NCI-H748 (cell line): Measurements from ENCODE around the gene INTS11.

Experiments
- DNase-seq: peaks from one replicate; lab custom pipeline; 2025; ENCODE audit not compliant: unreplicated experiment; lab: John Stamatoyannopoulos, UW

INTS11 gene

DNA sequence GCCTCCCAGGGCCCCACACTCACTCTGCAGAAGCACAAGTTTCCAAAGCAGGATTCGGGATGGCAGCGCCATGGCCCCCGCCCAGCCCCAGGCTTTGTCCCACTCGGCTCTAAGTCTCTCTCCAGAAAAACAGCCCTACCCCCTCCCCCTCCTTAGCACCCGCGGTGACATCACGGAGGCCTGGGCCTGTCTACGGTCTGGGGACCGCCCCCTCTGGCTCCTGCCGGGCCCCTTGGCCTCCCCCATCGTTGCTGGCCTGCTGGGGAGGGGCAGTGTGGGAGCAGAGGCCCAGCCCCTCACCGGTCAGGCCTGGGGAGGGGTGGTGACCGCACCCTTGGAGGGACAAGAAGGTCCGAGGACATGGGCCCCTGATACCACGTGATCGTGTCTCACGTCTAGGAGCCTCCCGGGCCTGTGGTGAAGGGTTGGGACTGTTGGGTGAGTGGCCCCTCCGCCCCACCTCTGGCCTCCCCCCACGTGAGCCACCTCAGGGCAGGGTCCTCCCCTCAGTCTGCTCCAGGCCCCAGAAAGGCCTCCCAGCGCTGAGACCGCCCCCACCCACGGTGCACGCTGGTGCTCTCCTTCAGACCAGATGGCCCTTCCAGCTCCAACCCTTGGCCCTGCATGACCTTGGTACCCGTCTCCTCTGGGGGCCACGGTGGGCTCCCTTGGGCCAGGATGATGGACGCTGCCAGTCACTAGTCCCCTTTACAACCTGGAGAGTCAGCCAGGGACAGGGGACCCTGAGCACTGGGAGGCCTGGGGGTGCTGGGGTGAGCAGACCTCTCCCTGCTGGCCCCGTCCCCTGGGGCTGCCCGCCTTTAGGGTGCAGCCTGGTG is 34.2 kb upstream of the INTS11 start, which contains the start of gene MXRA8:
Gene MXRA8 (minus strand): TSS at position 123 of the 839 bp plus-strand sequence. CDS start 51 bp downstream, at position 72.
- DNase-seq: no peak

DNA sequence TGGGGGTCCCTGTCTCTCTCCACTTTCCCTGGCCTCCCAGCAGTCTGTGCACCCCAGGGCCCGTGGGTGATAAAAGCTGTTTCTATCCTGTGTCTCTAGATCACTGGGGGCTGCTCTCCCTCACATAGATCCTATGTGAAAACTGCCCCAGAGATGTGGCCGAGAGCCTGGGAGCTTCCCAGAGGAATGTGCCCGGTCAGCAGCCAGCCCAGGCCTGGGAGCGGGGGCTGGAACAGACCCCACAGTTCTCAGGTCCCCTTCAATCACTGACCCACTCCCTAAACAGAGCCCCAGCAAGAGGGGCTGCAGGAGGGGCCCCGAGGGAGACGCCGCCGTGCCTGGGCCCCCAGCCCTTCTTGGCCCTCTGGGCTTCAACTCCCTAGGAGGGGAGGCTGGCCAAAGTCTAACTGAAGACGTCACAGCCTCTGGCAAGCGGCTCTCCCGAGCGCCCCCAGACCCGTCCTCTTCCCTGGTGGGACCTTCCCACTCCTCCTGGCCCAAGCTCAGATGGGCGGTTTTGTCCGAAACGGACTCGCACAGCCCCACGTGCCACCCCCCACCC is 33.5 kb upstream of the INTS11 start:
- DNase-seq: no peak

DNA sequence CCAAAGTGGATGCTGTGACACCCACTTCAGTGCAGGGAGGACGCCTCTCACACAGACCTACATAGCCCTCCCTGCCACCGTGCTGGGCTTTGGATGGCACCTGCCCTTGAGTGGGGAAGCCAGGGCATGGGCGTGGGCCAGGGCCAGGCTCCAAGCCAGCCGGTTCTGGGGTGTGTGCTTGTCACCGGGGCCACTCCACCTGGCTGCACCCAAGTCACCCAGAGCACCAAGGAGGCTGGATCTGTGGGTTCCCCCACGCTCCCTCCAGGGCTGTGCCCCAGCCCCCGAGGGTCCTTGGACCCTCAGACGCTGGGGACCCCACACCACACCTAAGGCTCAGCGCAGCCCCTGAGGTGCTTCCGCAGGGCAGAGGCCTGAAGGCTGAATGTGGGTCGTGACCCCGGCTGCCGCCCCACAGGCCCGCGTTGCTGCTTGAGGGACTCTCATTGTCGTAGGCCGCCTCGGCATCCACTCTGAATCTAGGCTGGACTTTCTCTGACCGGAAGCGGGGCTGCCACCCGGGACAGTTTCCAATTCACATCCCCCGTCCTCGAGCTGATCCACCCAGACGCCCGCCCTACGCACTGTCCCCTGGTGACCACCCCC is 32.4 kb upstream of the INTS11 start:
- no peak for DNase-seq

DNA sequence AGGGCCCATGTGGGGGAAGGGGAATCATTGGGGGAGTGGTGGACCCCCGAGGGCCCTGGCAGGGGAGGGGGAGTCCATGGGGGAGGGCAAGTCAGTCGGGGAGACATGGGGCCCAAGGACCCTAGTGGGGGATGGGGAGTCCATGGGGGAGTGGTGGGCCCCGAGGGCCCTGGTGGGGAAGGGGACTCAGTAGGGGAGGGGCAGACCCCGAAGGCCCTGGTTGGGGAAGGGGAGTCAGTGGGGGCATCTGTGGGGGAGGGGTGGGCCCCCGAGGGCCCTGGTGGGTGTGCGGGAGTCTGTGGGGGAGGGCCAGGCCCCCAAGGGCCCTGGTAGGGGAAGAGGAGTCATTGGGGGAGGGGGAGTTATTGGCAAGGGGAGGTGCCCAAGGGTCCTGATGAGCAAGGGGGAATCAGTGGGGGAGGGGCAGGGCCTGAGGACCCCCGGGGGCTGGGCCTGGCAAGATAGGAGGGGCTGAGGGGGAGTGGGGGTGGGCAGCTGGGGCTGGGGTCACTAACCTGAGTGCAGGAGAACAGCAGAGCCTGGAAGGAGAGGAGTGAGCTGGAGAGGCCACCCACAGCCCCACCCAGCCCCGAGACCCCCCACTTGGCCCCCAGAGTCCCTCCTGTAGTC is 31.8 kb upstream of the INTS11 start:
- DNase-seq: no peak

DNA sequence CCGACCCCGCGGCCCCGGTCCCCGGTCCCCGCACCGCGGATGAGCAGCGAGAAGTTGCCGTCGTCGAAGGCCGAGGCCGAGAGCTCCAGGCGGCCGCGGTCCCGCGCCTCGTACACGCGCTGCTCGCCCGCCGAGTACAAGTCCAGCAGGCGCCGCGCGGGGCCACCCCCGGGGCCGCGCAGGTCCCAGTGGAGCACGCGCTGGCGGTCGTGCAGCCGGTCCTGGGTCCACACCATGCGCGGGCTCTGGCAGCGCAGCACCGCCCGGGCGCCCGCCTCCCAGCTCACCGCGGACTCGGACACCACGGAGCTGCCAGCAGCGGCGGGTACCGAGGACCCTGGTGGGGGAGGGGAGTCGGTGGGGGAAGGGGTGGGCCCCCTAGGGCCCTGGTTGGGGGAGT is 31.0 kb upstream of the INTS11 start:
- DNase-seq: peak; percentile 56

DNA sequence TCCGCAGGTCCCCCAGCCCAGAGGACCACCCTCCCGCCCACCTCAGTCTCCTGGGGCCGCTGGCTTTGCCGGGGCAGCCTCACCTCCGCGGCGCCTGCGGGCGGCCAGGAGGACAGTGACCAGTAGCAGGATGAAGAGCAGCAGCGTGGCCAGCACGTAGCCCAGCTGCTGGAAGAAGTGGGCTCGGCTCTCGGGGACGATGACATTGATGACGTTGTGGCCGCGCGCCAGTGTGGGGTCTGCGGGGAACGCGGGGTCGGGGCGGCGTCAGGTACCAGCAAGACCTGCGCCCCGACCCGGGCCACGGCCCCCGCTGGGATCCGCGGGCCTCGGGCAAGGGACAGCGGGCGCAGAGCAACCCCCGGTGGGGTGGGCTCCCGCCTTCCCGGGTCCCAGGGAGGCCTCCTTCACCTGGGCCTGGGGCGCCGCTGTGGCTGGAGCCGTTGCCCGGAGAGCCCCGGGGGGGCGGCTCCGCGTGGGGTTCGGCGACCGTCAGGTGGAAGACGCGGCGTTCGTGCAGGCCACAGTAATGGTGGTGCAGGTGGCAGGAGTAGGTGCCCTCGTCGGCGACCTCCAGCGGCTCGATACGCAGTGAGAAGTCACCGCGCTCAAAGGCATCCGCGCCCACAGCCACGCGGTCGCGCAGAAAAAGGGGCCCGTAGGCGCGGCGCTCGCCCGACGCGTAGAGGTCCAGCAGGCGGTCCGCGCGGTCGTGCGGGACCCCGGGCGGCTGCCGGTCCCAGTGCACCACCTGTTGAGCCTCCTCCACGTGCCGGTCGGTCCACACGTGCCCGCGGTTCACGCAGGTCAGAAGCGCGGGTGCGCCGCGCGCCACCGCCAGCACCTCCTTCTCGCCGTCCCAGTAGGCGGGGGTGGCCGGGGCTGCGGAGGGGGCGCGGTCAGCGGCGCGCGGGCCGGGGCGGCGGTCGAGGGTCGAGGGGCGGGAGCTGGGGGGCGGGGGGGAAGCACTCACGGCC is 30.1 kb upstream of the INTS11 start:
- DNase-seq: peak; percentile 12

DNA sequence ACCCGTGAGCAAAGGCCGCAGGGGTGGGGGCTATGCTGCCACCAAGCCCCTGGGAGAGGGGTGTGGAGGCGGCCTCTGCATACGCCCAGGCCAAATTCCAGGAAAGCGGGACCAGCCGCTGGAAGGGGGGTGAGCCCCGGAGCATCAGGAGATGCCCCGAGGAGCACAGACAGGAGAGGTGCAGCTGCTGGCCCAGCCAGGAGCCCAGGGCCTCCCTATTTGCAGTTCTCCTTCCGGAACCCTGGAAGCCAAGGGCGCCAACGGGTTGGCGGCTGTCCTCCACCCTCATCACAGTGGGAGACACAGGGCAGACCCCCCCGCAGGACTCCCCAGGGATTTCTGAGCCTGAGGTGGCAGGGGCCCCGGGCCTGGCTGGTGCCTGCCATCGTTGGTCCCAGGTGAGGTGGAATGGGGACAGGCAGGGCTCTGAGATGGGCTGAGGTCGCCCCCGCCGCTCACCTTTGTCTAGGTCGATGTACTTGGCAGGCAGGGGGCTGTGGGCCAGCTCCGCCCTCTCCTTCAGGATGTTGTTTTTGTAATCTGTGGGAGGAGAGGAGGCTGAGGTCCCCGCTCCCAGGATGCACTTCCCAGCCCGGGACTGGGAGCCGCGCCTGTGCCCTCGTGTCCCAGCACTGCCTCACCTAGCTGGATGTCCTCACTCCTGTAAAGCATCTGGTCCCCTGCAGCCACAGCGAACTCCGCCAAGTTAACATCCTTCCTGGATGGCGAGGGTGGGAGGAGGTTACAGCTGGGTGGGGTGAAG is 29.1 kb upstream of the INTS11 start:
- DNase-seq: no peak

DNA sequence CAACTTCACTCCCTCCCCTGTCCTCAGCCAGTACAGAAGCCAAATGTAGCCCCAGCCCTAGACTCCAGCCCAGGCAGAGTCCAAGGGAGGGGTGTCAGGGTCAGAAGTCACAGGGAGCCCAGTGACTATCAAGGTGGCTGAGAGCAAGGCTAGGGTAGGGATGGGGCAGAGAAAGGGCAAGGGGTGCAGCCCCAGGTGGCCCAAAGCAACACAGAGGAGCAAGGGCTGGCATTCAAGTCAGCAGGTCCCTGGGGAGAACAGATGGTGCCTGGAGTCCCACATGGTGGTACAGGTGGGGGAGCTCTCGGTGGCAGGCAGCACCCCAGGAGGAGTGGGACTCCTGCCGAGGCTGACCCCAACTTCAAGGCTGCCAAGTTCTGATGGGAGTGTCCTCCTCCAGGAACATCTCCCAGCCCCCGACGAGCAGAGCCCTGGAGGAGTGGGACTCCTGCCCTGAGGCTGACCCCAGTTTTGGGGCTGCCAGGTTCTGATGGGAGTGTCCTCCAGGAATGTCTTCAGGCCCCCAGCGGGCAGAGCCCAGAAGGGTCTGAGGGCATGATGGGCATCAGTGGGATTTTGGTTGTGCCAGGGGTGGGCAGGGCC is 28.4 kb upstream of the INTS11 start:
- DNase-seq: no peak

DNA sequence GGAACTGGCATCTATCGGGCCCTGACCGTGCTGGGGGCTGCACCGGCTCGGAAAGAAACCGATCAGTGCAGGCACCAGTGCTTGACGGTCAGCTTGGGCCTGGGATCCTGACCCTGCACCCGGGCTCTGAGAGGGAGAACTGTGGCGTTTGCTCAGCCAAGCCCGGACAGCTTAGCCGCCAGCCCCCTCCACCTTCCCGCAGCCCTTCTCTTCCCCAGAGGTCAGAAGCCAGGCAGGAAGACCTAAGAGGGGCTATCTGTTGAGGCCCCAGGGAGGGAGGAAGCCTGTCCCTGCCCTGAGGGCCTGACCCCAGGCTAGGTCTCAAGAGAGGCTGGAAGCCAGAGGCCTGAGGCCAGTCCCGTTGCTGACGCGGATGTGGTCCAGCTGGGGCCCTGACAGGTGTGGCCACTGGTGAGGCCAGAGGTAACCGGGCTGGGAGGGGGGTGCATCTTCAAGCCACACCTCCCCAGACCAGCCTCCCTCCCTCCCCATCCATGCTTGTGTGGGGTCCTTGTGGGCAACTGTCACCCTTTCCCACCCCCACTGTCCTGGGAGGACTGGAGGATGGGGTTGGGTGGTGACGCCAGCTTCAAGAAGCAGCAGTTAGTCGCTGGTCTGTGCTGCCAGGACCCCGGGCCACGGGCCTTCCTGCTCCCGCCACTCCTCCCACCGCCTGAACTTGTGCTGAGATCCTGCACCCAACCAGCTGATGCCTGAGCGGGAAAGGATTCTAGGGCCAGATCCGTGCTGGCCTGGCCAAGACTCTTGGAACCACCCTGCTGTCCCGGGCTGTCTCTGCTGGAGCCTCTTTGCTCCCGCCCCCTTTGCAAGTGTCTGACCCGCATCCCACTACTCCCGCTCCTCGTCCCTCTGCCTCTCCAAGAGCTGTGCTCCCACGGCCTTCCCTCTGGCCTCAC is 27.3 kb upstream of the INTS11 start:
- peak; percentile 20 for DNase-seq

DNA sequence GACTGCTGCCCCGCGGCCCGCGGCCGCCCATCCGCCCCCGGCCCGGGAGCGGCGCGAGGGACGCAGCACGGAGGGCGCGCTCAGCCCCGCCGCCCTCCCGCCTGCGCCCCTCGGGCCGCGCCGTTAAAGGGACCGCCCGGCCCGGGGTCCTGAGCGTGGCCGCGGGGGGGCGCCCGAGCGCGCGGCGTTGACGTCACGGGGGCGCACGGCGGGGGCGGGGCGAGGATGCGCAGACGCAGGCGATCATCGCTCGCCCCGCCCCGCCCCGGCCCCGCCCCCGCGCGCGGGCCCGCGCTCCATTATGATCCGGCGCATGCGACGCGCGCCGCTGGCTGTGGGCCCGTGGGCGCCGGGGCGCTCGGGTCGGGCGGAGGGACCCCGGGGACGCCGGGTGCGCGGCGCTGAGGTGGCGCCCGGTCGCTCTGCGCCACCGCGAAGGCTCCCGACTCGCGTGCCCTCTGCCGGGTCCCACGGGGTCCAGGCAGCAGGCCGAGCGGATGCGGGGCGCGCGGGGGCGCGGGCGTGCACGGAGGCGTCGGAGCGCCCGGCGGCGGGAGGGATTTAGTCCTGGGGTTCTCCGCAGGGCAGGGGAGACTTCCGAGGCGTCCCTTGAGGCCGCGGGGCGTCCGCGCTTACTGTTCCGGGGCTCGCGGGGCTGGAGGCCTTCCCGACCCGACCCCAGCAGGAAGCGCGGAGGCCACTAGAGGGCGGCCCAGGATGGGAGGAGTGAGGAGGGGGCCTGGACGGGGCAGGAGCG is 25.0 kb upstream of the INTS11 start, which contains the start of gene DVL1:
Gene DVL1 (minus strand): TSS at position 163 of the 757 bp plus-strand sequence. CDS start 353 bp downstream, outside the sequence.
- DNase-seq: peak; percentile 65

DNA sequence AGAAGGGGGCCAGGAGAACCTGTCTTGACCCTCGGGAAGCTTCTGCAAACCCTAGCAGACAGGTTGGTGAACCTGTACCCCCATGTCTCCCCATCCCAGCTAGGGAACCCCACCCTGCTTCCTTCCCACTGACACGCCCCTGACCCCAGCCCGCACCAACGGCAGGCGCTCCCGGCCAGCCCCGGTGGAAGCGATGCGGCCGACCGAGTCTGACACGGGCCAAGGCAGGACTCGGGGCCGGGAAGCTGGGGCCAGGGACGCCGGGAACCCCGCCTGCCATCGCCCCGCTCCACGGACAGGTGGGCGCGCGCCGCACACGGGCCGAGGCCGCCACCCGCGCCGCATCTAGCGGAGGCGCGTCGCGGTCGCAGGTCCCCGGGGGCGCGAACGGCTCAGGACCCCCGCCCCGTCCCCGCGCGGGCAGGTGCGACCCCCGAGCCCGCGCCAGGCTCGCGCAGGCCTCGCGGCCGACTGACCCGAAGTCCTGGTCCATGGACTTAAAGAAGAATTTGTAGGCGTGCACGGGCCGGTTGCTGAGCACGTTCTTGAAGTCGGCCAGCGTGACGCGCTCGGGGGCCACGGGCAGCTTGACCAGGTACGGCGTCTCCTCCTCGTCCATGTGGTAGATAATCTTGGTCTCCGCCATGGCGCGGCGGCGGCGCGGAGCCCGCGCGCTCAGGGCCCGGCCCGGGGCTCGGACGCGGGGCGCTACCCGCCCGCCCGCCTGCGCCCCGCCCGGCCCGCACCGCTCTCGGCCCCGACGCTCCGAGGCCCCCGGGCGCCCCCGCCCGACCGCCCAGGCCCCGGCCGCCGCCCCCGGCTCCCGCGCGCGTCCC is 24.2 kb upstream of the INTS11 start:
- peak; percentile 31 for DNase-seq

DNA sequence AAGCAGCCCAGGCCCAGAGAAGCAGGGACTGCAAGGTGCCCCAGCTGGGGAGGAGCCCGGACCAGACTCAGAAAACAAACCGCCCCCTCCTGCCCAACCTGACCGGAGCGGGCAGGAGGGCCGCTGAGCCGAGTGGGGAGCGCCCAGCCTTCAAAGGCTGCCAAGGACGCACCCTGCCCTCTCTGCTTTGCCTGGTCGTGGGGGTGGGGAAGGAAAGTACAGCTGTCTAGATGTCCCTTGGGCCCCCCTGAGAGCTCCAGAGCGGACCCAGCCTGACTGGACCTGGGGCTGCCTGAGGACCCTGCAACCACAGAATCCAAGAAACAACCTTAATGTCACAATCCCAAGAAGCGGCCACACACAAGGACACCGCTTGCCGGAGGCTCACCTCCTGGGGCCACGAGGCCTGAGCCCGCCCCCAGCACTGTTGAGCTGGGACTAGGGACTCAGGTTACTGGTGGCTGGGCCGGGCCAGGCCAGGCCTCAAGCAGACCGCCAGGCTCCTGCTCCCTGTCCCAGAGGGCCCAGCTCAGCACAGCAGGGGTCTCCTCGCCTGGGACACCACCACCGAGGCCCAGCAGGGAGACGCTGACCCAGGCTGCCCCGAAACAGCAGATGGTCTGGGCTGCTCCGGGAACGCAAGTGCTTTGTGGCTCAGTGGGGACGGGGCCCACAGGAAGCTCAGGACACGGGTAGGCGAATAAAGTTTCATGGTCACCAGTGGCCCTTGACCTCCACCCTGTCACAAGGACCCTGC is 23.4 kb upstream of the INTS11 start:
- DNase-seq: no peak

DNA sequence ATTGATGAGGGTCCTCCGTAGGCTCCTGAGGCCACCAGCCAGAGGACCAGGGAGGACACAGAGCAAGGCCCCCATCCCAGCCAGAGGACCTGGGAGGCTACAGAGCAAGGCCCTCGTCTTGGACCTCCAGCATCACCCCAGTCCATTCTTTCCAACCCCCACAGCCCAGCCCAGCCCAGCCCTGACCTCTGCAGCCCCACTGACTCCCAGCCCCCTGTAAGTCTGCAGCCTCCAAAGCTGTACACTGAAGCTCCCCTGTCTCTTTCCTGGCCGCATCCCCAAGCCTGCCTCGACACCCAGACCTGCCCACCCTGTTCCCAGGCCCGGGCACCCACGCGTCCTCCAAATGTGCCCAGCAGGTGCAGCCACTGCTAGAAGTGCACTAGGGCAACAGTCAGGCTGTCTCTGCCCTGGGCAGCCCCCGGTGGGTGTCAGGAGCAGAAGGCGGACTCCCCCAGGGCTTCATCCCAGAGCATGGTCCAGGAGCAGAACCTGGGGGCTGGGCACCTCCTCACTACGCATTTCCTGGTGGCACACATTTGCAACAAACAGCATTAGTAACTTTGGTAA is 22.7 kb upstream of the INTS11 start:
- no peak for DNase-seq

DNA sequence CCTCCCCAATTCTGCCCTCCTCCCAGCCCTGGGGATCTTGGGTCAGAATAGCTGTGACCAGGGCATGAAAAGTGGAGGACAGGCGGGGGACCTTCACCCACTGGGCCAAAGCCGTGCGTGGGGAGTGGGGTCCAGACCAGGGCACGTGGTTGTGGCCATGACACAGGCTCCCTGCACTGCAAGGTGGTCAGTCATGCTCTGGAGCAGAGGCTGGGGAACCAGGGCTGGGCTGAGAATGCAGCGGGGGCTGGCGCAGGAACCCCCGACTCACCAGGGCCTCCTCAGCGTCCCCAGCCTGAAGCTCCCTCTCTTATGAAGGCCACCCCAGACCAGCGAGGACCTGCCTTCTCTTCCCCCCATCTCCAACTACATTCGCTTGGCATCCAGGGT is 22.0 kb upstream of the INTS11 start:
- DNase-seq: no peak

DNA sequence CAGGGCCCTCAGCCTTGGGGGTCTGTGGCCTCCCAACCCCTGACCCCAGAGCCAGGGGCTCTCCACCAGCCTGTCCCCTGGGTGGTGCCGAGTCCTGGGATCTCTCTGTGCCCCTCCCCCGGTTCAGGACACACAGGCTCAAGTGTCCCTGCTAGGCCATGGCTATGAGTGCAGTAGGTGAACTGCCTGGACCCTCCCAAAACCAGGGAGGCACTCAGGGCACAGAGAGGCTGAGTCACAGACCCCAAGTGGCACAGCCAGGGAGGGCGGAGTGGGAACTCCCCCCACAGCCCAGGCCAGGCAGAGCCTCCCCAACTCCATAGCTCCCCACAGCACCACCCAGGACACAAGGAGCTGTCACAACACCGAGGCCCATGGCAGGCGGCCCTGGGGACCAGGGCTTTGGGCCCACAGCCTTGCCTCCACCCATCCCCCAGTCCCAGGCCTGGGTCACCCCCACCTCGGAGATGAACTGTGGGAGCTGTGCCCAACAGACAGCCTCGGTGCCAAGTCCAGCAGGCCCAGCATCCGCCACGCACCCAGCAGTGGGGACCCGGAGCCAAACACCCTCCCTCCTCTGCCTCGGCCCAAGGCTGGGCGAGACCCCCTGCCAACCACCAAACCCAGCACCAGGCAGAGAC is 21.5 kb upstream of the INTS11 start:
- DNase-seq: no peak
